IMR-90 (cell line): ENCODE data around the gene PPL.

Experiments
- BHLHE40 ChIP-seq: fragments of 150-350 bp; IDR thresholded peaks from 2 replicates; pipeline ENCODE4 v1.6.1; 2016; ENCODE audit warnings: mild to moderate bottlenecking, low read depth, low read length
- CEBPB ChIP-seq: IDR thresholded peaks from 2 replicates; pipeline ENCODE4 v1.6.1; 2012; ENCODE audit warnings: low read depth, low read length, improper control_type of control experiment
- CTCF ChIP-seq: conservative IDR thresholded peaks from 2 replicates; pipeline ENCODE4 v1.5.1; 2012; ENCODE audit warnings: mild to moderate bottlenecking, low read depth, low read length, improper control_type of control experiment
- MXI1 ChIP-seq: IDR thresholded peaks from 2 replicates; pipeline ENCODE4 v1.6.1; 2012; ENCODE audit warnings: low read depth, mild to moderate bottlenecking, low read length, moderate library complexity, borderline replicate concordance
- POLR2A ChIP-seq: IDR thresholded peaks from 2 replicates; pipeline ENCODE4 v1.6.1; 2012; ENCODE audit warnings: mild to moderate bottlenecking, low read depth, low read length
- RCOR1 ChIP-seq: IDR thresholded peaks from 2 replicates; pipeline ENCODE4 v1.6.1; 2012; ENCODE audit warnings: mild to moderate bottlenecking, low read length, improper control_type of control experiment; ENCODE audit not compliant: insufficient replicate concordance
- USF2 ChIP-seq: fragments of 150-350 bp; IDR thresholded peaks from 2 replicates; pipeline ENCODE4 v1.6.1; 2017; ENCODE audit warnings: mild to moderate bottlenecking, antibody characterized with exemption, low read length, low read depth

- TF ChIP-seq CTCF (no peak), BHLHE40 (no peak), POLR2A (no peak), USF2 (no peak), CEBPB (no peak), RCOR1 (no peak), MXI1 (no peak)
Observed at GRCh38 chr16:4957420-4957719, 20.4 kb upstream of the PPL start.
